ENCODE results near the gene SYT15.
"Not testable (repeated sequence)": the region's sequence is repeated elsewhere in the genome, so short reads cannot be mapped to it uniquely, and the experiment has no call there.

- not testable (repeated sequence) for TF ChIP-seq POLR2A, CTCF (IDR thresholded peaks at IDR 0.05)
Observed at GRCh38 chr10:46572765-46573164, 6.2 kb upstream of the SYT15 start.
